Mesenchymal stem cell (in vitro differentiated cells and primary cell): ENCODE measurements around the gene SPNS2.

Experiments
- DNase-seq: peaks from one replicate; pipeline ENCODE4 v3.0.0-alpha.2; 2013
- H2AFZ ChIP-seq: one replicate; pipeline ENCODE4 v1.6.1; 2013; ENCODE audit warnings: low read depth, mild to moderate bottlenecking, control low read depth, inconsistent platforms, low read length, moderate library complexity
- H2AK5ac ChIP-seq: 2 replicates; pipeline ENCODE4 v1.6.1; 2013; ENCODE audit warnings: low read length, moderate library complexity, mild to moderate bottlenecking, inconsistent platforms; ENCODE audit not compliant: severe bottlenecking
- H2BK120ac ChIP-seq: one replicate; pipeline ENCODE4 v1.6.1; 2013; ENCODE audit warnings: low read depth, mild to moderate bottlenecking, inconsistent platforms, low read length, moderate library complexity
- H2BK12ac ChIP-seq, 2 experiments: one replicate each; pipeline ENCODE4 v1.6.1; 2013; ENCODE audit warnings: inconsistent platforms in 2 of 2, low read length in 2 of 2, mild to moderate bottlenecking in 2 of 2, moderate library complexity in 2 of 2, control low read depth in 1 of 2
- H2BK15ac ChIP-seq: one replicate; pipeline ENCODE4 v1.6.1; 2013; ENCODE audit warnings: mild to moderate bottlenecking, low read depth, inconsistent platforms; ENCODE audit not compliant: poor library complexity, severe bottlenecking
- H2BK5ac ChIP-seq: 2 replicates; pipeline ENCODE4 v1.6.1; 2013; ENCODE audit warnings: low read depth, mild to moderate bottlenecking, low read length, control low read depth, inconsistent platforms; ENCODE audit not compliant: poor library complexity, severe bottlenecking
- H3K14ac ChIP-seq, 2 experiments: one replicate each; pipeline ENCODE4 v1.6.1; 2013; ENCODE audit warnings: inconsistent platforms in 2 of 2, low read length in 2 of 2, control low read depth in 1 of 2, mild to moderate bottlenecking in 1 of 2, moderate library complexity in 1 of 2
- H3K18ac ChIP-seq, 2 experiments: one replicate each; pipeline ENCODE4 v1.6.1; 2013; ENCODE audit warnings: inconsistent platforms in 2 of 2, low read length in 2 of 2, control low read depth in 1 of 2, low read depth in 1 of 2, mild to moderate bottlenecking in 1 of 2
- H3K23ac ChIP-seq, 2 experiments: one replicate each; pipeline ENCODE4 v1.6.1; 2013; ENCODE audit warnings: inconsistent platforms in 2 of 2, low read length in 2 of 2, mild to moderate bottlenecking in 2 of 2, moderate library complexity in 2 of 2, control low read depth in 1 of 2
- H3K27ac ChIP-seq: 2 replicates; pipeline ENCODE4 v1.5.1; 2013; ENCODE audit warnings: mild to moderate bottlenecking, moderate library complexity, low read length, control low read depth, inconsistent platforms; ENCODE audit not compliant: poor library complexity, severe bottlenecking
- H3K27me3 ChIP-seq, 2 experiments: 2 replicates each; pipeline versions ENCODE4 v1.6.1 to v1.7.0; 2013; ENCODE audit warnings: low read length in 2 of 2, mild to moderate bottlenecking in 2 of 2, moderate library complexity in 2 of 2, control low read depth in 1 of 2, inconsistent platforms in 1 of 2; ENCODE audit not compliant: control insufficient read depth in 1 of 2, insufficient read depth in 1 of 2
- H3K36me3 ChIP-seq, 2 experiments: 2 replicates each; pipeline versions ENCODE4 v1.6.1 to v1.7.0; 2013; ENCODE audit warnings: low read length in 2 of 2, control low read depth in 1 of 2, inconsistent platforms in 1 of 2, low read depth in 1 of 2, mild to moderate bottlenecking in 1 of 2; ENCODE audit not compliant: insufficient read depth in 2 of 2, control insufficient read depth in 1 of 2
- H3K4ac ChIP-seq, 2 experiments: one replicate each; pipeline ENCODE4 v1.6.1; 2013; ENCODE audit warnings: inconsistent platforms in 2 of 2, low read length in 2 of 2, mild to moderate bottlenecking in 2 of 2, moderate library complexity in 2 of 2, control low read depth in 1 of 2, low read depth in 1 of 2
- H3K4me1 ChIP-seq: 2 replicates; pipeline ENCODE4 v1.6.1; 2013; ENCODE audit warnings: low read depth, low read length, control low read depth; ENCODE audit not compliant: control insufficient read depth, insufficient read depth
- H3K4me2 ChIP-seq: 2 replicates; pipeline ENCODE4 v1.6.1; 2013; ENCODE audit warnings: low read length, mild to moderate bottlenecking, inconsistent platforms; ENCODE audit not compliant: poor library complexity, severe bottlenecking
- H3K4me3 ChIP-seq, 2 experiments: 2 replicates each; pipeline versions ENCODE4 v1.5.1 to v1.7.0; 2013; ENCODE audit warnings: low read length in 2 of 2, mild to moderate bottlenecking in 2 of 2, control low read depth in 1 of 2, low read depth in 1 of 2; ENCODE audit not compliant: insufficient read depth in 1 of 2
- H3K79me1 ChIP-seq: replicated peaks from 2 replicates; pipeline ENCODE4 v1.6.1; 2013; ENCODE audit warnings: mild to moderate bottlenecking, control low read depth, low read length, inconsistent platforms; ENCODE audit not compliant: poor library complexity, severe bottlenecking
- H3K9ac ChIP-seq: 2 replicates; pipeline ENCODE4 v1.7.0; 2013; ENCODE audit warnings: mild to moderate bottlenecking, low read length, moderate library complexity
- H3K9me3 ChIP-seq: 2 replicates; pipeline ENCODE4 v1.7.0; 2013; ENCODE audit warnings: mild to moderate bottlenecking, low read length; ENCODE audit not compliant: control insufficient read depth
- H4K8ac ChIP-seq: one replicate; pipeline ENCODE4 v1.6.1; 2013; ENCODE audit warnings: inconsistent platforms, mild to moderate bottlenecking, low read length, moderate library complexity
- H4K91ac ChIP-seq: one replicate; pipeline ENCODE4 v1.6.1; 2013; ENCODE audit warnings: mild to moderate bottlenecking, low read length, inconsistent platforms
- WGBS: methylation state at CpG from one replicate; pipeline ENCODE4 v1.1.7; 2013; ENCODE audit warnings: mixed read lengths; 5-methylcytosine and 5-hydroxymethylcytosine counted together

The SPNS2 gene

DNA sequence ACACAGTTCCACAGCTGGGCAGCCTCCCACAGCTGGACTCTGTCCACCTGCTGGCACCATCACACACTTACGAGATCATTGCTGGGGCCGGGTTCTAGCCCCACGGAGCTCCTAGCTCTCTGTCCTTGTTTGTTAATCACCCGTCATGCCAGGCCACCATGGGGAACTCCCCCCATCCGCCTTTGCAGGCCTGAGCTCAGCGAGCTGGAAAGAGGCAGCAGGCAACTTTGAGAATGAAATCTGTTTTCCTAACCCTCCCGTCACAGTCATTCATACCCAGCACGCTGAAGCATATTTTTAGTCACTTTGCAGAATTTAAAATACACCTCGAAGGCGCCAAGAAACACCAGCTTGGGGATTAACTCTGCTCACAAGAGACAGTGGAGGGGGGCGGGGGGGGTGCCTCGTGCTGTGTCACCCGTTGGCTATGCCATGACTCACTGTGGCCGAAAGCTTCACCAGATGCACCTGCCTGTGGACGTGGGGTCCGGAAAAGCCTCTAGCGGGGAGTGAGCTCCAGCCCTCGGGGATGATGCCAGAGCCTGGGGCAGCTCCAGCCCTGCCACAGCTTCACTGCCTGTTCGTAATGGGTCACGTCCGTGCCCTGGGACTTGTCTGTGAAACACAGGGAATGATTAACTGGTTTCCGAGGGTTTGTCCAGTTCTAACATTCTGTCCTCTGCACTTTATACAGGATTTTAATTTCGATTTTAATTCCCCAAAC, 1.4 kb upstream of the SPNS2 start:
- Histone ChIP-seq H3K4me2 (peak overlapping the region; percentile 38), H3K18ac (no peak overlapping the region), H3K23ac (no peak overlapping the region), H3K9ac (no peak overlapping the region), H2BK5ac (no peak overlapping the region), H3K4me1 (peaks cover 40% of the 10 kb centered on the region), H2BK120ac (no peak overlapping the region), H2AK5ac (no peak overlapping the region), H4K8ac (no peak overlapping the region), H3K9me3 (no peaks in the 10 kb centered on the region), H3K36me3 (no peaks in the 10 kb centered on the region), H4K91ac (no peak overlapping the region), H3K79me1 (no peaks in the 10 kb centered on the region), H3K27me3 (peaks cover 23 to 65% of the 10 kb centered on the region in 2 experiments), H3K27ac (peak overlapping the region; percentile 73), H2BK12ac (no peak overlapping the region), H3K4me3 (no peak overlapping the region), H3K4ac (no peak overlapping the region), H2BK15ac (no peak overlapping the region), H3K14ac (no peak overlapping the region), H2AFZ (no peak overlapping the region)
- no peak for DNase-seq
- 61% methylated on average over 21 of the region's 23 CpGs for WGBS

DNA sequence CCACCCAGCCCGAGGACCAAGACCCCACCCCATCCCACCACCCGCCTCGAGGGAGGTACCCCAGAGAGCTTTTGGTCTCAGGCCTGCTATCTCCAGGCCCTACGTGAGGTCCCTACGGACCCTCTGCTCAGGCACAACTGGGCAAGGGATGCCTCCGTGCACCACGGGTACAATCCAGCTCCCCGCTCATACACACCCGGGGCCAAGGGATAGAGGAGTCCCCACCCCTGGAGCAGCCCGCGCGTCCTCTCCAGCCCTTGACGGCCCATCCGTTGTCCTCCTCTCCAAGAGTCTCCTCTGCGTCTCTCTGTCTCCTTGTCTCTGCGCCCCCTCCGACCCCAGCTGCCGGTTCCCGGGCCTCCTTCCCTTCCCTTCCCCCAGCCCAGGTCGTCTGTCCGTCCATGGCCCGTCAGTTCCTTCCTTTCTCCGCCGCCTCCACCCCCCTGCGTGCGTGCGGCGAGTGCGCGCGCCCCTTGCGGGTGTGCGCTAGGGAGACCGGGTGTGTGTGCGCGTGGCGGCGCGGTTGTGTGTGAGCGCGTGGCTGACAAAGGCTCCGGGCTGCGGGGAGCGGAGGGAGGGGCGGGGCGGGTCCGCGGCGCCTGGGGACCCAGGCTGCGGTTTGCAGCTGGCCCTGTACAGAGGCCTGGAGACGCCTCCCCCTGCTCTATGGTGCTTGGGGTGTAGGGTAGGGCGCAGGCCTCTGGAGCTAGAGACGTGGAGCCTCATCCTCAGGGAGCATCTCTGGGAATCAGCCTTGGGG, 930 bp downstream of the SPNS2 start:
- no peak overlapping the region for H2AFZ ChIP-seq
- peak; percentile 18 for DNase-seq

DNA sequence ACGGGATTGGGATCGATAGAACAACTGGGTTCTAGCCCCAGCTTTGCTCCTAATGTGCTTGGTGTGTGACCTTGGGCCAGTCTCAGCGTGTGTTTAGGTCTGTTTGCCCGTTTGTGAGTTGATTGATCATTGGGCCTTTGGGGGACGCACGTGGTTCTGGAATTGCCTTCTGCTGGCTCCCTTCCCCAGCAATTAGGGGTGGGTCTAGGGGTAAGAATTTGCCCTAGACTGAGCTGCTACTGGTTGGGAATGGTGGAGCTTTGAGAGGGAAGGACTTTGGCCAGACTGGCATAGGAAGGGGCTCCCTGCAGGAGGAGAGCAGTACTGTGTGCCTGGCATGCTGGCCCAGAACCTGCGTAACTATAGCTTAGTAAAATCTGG, 1.5 kb downstream of the SPNS2 start:
- no peak overlapping the region for H3K23ac ChIP-seq
- H2BK5ac ChIP-seq: no peak overlapping the region
- H2BK12ac ChIP-seq: no peak overlapping the region
- no peak overlapping the region for H3K9ac ChIP-seq
- no peak overlapping the region for H4K8ac ChIP-seq
- no peak overlapping the region for H2BK15ac ChIP-seq
- no peak overlapping the region for H2BK120ac ChIP-seq
- H3K4me3 ChIP-seq: peak overlapping the region in 1 of 2 experiments; percentile 61
- no peak overlapping the region for H3K18ac ChIP-seq
- peaks cover 0 to 3% of the 10 kb centered on the region in 2 experiments for H3K36me3 ChIP-seq
- no peak overlapping the region for H4K91ac ChIP-seq
- H3K9me3 ChIP-seq: no peaks in the 10 kb centered on the region
- no peak overlapping the region for H3K4ac ChIP-seq
- H3K14ac ChIP-seq: no peak overlapping the region
- no peak overlapping the region for H3K27ac ChIP-seq
- no peak overlapping the region for H2AK5ac ChIP-seq
- peaks cover 41 to 82% of the 10 kb centered on the region in 2 experiments for H3K27me3 ChIP-seq
- no peaks in the 10 kb centered on the region for H3K79me1 ChIP-seq
- H2AFZ ChIP-seq: no peak overlapping the region
- WGBS: 16% methylated on average over 6 of the region's 7 CpGs
- peak overlapping the region; percentile 74 for H3K4me2 ChIP-seq
- peaks cover 43% of the 10 kb centered on the region for H3K4me1 ChIP-seq
- DNase-seq: no peak

More for the DNA sequence above, 930 bp downstream of the SPNS2 start:
- Histone ChIP-seq H3K9ac (no peak overlapping the region), H3K18ac (no peak overlapping the region), H3K27ac (no peak overlapping the region), H3K4ac (no peak overlapping the region), H2AK5ac (no peak overlapping the region), H3K36me3 (peaks cover 0 to 3% of the 10 kb centered on the region in 2 experiments), H4K91ac (no peak overlapping the region), H3K14ac (no peak overlapping the region), H3K9me3 (no peaks in the 10 kb centered on the region), H4K8ac (no peak overlapping the region), H3K27me3 (peaks cover 37 to 77% of the 10 kb centered on the region in 2 experiments), H3K23ac (no peak overlapping the region), H2BK12ac (no peak overlapping the region), H2BK5ac (no peak overlapping the region), H3K4me3 (peak overlapping the region in 1 of 2 experiments; percentile 61), H3K4me2 (peak overlapping the region; percentile 74), H3K4me1 (peaks cover 40% of the 10 kb centered on the region), H2BK120ac (no peak overlapping the region), H2BK15ac (no peak overlapping the region), H3K79me1 (no peaks in the 10 kb centered on the region)
- 2% methylated on average over 47 of the region's 53 CpGs for WGBS

DNA sequence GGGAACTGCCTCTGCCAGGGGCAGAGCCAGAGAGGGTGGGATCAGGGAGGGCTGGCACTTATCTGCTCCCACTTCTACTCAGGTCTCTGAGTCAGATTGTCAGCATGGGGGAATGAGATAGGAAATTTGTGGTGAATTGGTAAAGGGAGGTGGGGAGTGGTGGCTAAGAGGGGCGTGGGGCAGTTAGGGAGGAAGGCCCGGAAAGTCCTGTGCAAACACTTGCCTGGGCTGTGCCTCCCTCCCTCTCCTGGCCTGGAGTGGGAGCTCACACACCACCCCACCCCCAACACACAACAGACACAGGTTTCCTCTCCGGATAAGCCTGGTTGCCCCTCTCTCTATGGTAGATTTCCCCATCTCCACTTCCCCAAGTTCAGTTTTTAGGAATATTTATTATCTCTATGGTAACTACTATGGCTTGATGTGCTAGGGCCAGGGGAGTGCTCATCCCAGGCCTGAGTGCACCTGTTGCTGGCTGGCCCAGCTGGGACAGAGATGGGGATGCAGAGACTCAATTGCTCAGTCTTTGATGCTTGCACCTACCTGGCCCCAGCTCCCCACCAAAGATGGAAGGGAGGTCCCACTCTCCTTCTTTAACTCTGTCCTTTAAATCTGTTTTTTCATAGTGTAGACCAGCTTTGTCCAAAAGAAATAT, 2.7 kb downstream of the SPNS2 start:
- peaks cover 48 to 91% of the 10 kb centered on the region in 2 experiments for H3K27me3 ChIP-seq
- H3K9ac ChIP-seq: no peak overlapping the region
- H4K8ac ChIP-seq: no peak overlapping the region
- H3K4me2 ChIP-seq: no peak overlapping the region
- no peak overlapping the region for H2BK15ac ChIP-seq
- H2AFZ ChIP-seq: no peak overlapping the region
- H3K9me3 ChIP-seq: no peaks in the 10 kb centered on the region
- H3K36me3 ChIP-seq: peaks cover 0 to 11% of the 10 kb centered on the region in 2 experiments
- H3K4me1 ChIP-seq: peaks cover 46% of the 10 kb centered on the region
- no peak overlapping the region for H3K4ac ChIP-seq
- H3K14ac ChIP-seq: no peak overlapping the region
- no peak overlapping the region for H2BK120ac ChIP-seq
- H3K4me3 ChIP-seq: no peak overlapping the region
- no peak overlapping the region for H3K18ac ChIP-seq
- H3K79me1 ChIP-seq: no peaks in the 10 kb centered on the region
- no peak overlapping the region for H2BK12ac ChIP-seq
- no peak overlapping the region for H2BK5ac ChIP-seq
- H4K91ac ChIP-seq: no peak overlapping the region
- no peak overlapping the region for H3K23ac ChIP-seq
- no peak for DNase-seq
- 65% methylated on average over 2 of the region's 3 CpGs for WGBS
- no peak overlapping the region for H2AK5ac ChIP-seq
- H3K27ac ChIP-seq: no peak overlapping the region
